ENCODE results near the gene ITGA3. TPM values are rescaled to one million over a fixed set of nuclear protein-coding genes. Genes with fewer than 3 reads are reported as not detected.
"Not testable (repeated sequence)": the region's sequence is repeated elsewhere in the genome, so short reads cannot be mapped to it uniquely, and the experiment has no call there.

ITGA3 gene
- total RNA-seq, 1 donor from 2014 or later, result 143 TPM

DNA sequence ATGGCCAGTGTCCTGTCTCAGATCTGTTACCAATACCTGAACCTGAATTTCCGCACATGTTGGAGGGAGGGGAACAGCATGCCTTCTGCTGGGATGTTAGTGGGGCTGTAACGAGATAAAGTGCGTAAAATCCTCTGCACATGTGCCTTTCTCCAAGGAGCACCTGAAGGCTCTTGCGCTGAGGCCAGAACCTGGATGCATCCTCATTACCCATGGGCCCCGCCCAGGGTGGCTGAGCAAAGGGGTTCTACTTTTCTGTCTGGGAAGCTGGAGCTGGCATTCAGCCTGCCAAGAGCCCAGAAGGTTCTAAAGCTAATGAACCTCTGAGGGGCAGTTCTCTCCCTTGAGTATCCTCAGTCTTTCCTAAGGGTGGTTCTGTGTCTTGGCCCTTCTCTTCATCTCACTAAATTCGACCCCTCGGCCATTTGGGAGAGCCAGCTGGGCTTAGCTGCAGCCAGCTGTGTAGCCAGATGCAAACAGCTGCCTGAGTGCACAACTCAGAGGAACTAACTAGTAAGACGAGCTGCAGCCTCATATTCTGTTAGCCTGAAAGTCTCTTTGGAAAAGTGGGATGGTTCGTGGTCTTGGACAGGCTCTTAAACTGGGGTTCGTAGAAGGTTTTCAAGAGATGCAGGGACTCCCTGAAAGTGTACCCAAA, 2.5 kb downstream of the ITGA3 start:
- H3K4me3 Mint-ChIP-seq, result peak overlapping the region; percentile 84
- peaks cover 2% of the 10 kb centered on the region for H3K27me3 Mint-ChIP-seq (ENCODE audit: low read depth)
- DNase-seq (ENCODE audit: low spot score in 2 of 2, unreplicated experiment in 2 of 2), result no peak
- TF ChIP-seq CTCF (IDR thresholded peaks at IDR 0.05; ENCODE audit: unreplicated experiment), result no peak
- H3K9me3 Mint-ChIP-seq, result no peaks in the 10 kb centered on the region
- no peaks in the 10 kb centered on the region for H3K36me3 Mint-ChIP-seq
- H3K27ac Mint-ChIP-seq, result peak overlapping the region; percentile 8
- H3K4me1 Mint-ChIP-seq, result peaks cover 71% of the 10 kb centered on the region

DNA sequence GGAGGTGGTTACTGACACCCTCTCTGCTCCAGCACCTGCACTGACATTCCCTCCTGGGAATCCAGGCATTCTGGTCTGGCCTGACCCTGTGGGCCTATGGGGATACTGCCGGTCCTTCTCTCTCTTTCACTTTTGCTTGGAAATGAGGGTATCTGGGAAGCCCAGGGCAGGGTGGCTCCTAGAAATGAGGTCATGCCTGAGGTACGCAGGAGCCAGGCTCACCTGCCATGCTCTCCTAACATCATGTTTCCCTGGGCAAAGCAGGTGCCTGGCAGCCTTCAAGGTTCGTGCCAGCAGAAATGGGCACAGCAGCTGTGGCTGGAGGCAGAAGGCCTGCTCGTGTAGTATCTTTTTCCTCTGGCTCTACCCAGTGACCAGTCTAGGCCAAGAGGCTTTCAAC, 3.3 kb downstream of the ITGA3 start:
- H3K27me3 Mint-ChIP-seq (ENCODE audit: low read depth), result peaks cover 2% of the 10 kb centered on the region
- H3K4me3 Mint-ChIP-seq, result no peak overlapping the region
- TF ChIP-seq CTCF (IDR thresholded peaks at IDR 0.05; ENCODE audit: unreplicated experiment), result no peak
- H3K4me1 Mint-ChIP-seq, result peaks cover 71% of the 10 kb centered on the region
- peak overlapping the region; percentile 60 for H3K27ac Mint-ChIP-seq
- no peaks in the 10 kb centered on the region for H3K36me3 Mint-ChIP-seq
- DNase-seq (ENCODE audit: low spot score in 2 of 2, unreplicated experiment in 2 of 2), result no peak
- H3K9me3 Mint-ChIP-seq, result no peaks in the 10 kb centered on the region

GRCh38 chr17:50059759-50060273, 3.9 kb downstream of the ITGA3 start:
- no peaks in the 10 kb centered on the region for H3K9me3 Mint-ChIP-seq
- TF ChIP-seq CTCF (IDR thresholded peaks at IDR 0.05; ENCODE audit: unreplicated experiment), result no peak
- H3K4me3 Mint-ChIP-seq, result no peak overlapping the region
- H3K27me3 Mint-ChIP-seq (ENCODE audit: low read depth), result peaks cover 2% of the 10 kb centered on the region
- peaks cover 2% of the 10 kb centered on the region for H3K36me3 Mint-ChIP-seq
- peak overlapping the region; percentile 60 for H3K27ac Mint-ChIP-seq
- no peak for DNase-seq (ENCODE audit: low spot score in 2 of 2, unreplicated experiment in 2 of 2)
- peaks cover 75% of the 10 kb centered on the region for H3K4me1 Mint-ChIP-seq

GRCh38 chr17:50060951-50061712, 5.2 kb downstream of the ITGA3 start:
- Mint-ChIP-seq H3K9me3 (no peaks in the 10 kb centered on the region), H3K4me1 (peaks cover 77% of the 10 kb centered on the region), H3K27ac (peak overlapping the region; percentile 66), H3K4me3 (no peak overlapping the region), H3K27me3 (ENCODE audit: low read depth) (peaks cover 2% of the 10 kb centered on the region), H3K36me3 (peaks cover 6% of the 10 kb centered on the region)
- no peak for TF ChIP-seq CTCF (IDR thresholded peaks at IDR 0.05; ENCODE audit: unreplicated experiment)
- DNase-seq (ENCODE audit: low spot score in 2 of 2, unreplicated experiment in 2 of 2), result no peak

DNA sequence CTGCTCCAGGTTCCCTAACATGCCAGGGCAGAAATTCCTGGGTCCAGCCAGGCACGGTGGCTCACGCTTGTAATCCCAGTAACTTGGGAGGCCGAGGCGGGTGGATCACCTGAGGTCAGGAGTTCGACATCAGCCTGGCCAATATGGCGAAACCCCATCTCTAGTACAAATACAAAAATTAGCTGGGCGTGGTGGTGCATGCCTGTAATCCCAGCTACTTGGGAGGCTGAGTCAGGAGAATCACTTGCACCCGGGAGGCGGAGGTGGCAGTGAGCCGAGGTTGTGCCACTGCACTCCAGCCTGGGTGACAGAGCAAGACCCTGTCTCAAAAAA, 5.8 kb downstream of the ITGA3 start:
- not testable (repeated sequence) for H3K9me3 Mint-ChIP-seq; H3K36me3 Mint-ChIP-seq; H3K4me3 Mint-ChIP-seq; DNase-seq (ENCODE audit: low spot score in 2 of 2, unreplicated experiment in 2 of 2); H3K27me3 Mint-ChIP-seq (ENCODE audit: low read depth)
- H3K4me1 Mint-ChIP-seq, result peaks cover 74% of the 10 kb centered on the region
- H3K27ac Mint-ChIP-seq, result peak overlapping the region; percentile 66
